Measurements from ENCODE around the gene CEP97. TPM values are rescaled to one million over a fixed set of nuclear protein-coding genes. Genes with fewer than 3 reads are reported as not detected.
A peak's percentile ranks its signal among the peaks of the same experiment; 100 is the strongest.

Gene CEP97
- total RNA-seq, 3 donors from 2014 or later (not counting 1 experiment from before 2014, with no cell fraction given) = 8.5 to 11.0 (median 9.4) TPM

DNA sequence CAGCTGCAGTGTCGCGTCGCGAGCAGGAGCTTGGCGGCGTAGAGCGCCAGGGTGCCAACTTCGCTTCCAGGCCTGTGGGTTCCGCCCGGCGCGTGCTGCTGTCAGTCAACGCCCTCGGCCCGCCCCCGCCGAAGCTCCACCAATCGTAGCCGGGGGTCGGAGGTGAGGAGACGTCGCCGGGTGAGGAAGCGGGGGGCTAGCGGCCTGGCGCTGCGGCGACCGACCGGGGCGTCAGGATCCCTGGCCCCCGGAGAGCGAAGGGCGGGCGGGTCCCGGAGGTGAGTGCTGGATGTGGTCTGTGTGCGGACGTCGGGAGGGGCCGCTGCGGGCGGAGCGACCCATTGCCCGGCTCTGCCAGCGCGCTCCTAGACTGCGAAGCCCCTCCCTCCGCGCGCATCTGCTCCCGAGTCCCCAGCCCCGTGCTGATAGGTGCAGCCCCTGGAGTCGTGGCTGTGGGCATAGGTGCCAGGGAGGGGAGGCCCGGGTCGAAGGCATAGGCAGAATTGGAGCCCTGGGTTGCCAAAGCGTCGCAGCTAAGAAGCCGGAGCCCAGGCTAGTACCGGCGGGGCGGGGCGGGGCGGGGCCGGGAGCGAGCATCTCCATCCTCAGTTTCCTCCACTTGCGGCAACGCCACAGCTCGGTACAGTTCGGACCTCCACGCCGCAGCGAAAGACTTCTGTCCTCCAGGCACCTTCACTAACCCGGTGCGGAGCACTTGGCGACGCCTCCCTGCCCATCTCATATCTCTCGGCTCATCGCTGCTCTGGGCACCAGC, 54.8 kb downstream of the CEP97 start, which contains the start of gene NXPE3:
TSS of gene NXPE3 (plus strand) at position 165 of the 775 bp plus-strand sequence. CDS start 6,386 bp downstream, outside the sequence.
- intact Hi-C loops (cut with micrococcal nuclease) = loop anchor here (1.0 to 2.0 kb wide), 3 partner anchors 55 to 206 kb away; partner anchors contain the start of genes CEP97 and ZBTB11
- DNase-seq (peak; percentile 94 to 95), ATAC-seq (peak; percentile 93 to 97 (median 94))
- Histone ChIP-seq H3K9me3 (ENCODE audit: control insufficient read depth, insufficient read depth, low read length) (no peaks in the 10 kb centered on the region), H3K27me3 (ENCODE audit: control insufficient read depth, insufficient read depth, low read length) (no peaks in the 10 kb centered on the region), H3K4me1 (ENCODE audit: control insufficient read depth, insufficient read depth, low read length) (peaks cover 16% of the 10 kb centered on the region), H3K4me3 (ENCODE audit: low read length) (peak within 1 kb of the TSS; percentile 82), H3K36me3 (ENCODE audit: control insufficient read depth, insufficient read depth, low read length) (peaks cover 16% of the 10 kb centered on the region), H3K27ac (ENCODE audit: low read length) (peak within 1 kb of the TSS; percentile 95)
- TF ChIP-seq, protein P1, sequence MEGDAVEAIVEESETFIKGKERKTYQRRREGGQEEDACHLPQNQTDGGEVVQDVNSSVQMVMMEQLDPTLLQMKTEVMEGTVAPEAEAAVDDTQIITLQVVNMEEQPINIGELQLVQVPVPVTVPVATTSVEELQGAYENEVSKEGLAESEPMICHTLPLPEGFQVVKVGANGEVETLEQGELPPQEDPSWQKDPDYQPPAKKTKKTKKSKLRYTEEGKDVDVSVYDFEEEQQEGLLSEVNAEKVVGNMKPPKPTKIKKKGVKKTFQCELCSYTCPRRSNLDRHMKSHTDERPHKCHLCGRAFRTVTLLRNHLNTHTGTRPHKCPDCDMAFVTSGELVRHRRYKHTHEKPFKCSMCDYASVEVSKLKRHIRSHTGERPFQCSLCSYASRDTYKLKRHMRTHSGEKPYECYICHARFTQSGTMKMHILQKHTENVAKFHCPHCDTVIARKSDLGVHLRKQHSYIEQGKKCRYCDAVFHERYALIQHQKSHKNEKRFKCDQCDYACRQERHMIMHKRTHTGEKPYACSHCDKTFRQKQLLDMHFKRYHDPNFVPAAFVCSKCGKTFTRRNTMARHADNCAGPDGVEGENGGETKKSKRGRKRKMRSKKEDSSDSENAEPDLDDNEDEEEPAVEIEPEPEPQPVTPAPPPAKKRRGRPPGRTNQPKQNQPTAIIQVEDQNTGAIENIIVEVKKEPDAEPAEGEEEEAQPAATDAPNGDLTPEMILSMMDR (IDR thresholded peaks at IDR 0.05) = no peak
- Mint-ChIP-seq H3K27ac (peak within 1 kb of the TSS; percentile 91 to 97), H3K4me3 (peak within 1 kb of the TSS; percentile 95), H3K27me3 (ENCODE audit: low read depth in 2 of 2) (no peaks in the 10 kb centered on the region), H3K36me3 (peaks cover 11% of the 10 kb centered on the region), H3K4me1 (peaks cover 24 to 34% of the 10 kb centered on the region in 2 donors), H3K9me3 (no peaks in the 10 kb centered on the region)
- under 1% methylated on average over 78 of the region's 78 CpGs for WGBS (ENCODE audit: insufficient coverage)

DNA sequence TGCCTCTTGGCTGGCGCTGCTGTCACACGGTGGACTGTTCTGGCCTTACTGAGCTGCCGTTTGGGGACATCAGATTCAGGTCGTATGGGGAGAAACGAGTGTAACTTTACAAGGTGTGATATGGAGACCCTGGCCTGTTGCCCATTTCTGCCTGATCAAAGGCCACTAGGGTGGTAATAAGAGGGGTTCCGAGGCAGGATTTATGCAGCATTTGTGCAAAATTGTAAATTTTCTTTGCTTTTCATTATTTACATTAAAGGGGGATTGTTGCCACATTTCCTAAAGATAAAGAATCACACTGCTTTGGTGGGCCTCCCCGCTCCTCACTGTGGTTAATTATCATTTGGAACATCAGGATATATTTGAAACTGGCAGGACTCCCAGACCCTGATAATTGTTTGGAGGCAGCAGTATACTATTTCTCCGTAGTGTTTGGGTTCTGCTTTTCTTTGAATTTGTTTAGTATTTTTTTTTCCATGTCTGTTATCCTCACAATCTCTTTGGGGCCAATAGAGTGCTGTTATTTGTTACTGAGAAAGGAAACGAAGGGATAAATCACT, 55.5 kb downstream of the CEP97 start:
- ATAC-seq (no peak), DNase-seq (no peak)
- Histone ChIP-seq H3K4me1 (ENCODE audit: control insufficient read depth, insufficient read depth, low read length) (peaks cover 16% of the 10 kb centered on the region), H3K27ac (ENCODE audit: low read length) (peak overlapping the region; percentile 95), H3K9me3 (ENCODE audit: control insufficient read depth, insufficient read depth, low read length) (no peaks in the 10 kb centered on the region), H3K36me3 (ENCODE audit: control insufficient read depth, insufficient read depth, low read length) (peaks cover 22% of the 10 kb centered on the region), H3K27me3 (ENCODE audit: control insufficient read depth, insufficient read depth, low read length) (no peaks in the 10 kb centered on the region), H3K4me3 (ENCODE audit: low read length) (peak overlapping the region; percentile 82)
- Mint-ChIP-seq H3K36me3 (peaks cover 14% of the 10 kb centered on the region), H3K27ac (peak overlapping the region; percentile 91 to 97), H3K27me3 (ENCODE audit: low read depth in 2 of 2) (no peaks in the 10 kb centered on the region), H3K9me3 (no peaks in the 10 kb centered on the region), H3K4me1 (peaks cover 24 to 36% of the 10 kb centered on the region in 2 donors), H3K4me3 (peak overlapping the region; percentile 95)
- TF ChIP-seq, protein P1 (IDR thresholded peaks at IDR 0.05) = no peak
- intact Hi-C loops (cut with micrococcal nuclease) = loop anchor here (1.0 to 2.0 kb wide), 3 partner anchors 56 to 207 kb away; partner anchors contain the start of genes CEP97 and ZBTB11
- 31% methylated on average over 8 of the region's 9 CpGs for WGBS (ENCODE audit: insufficient coverage)

DNA sequence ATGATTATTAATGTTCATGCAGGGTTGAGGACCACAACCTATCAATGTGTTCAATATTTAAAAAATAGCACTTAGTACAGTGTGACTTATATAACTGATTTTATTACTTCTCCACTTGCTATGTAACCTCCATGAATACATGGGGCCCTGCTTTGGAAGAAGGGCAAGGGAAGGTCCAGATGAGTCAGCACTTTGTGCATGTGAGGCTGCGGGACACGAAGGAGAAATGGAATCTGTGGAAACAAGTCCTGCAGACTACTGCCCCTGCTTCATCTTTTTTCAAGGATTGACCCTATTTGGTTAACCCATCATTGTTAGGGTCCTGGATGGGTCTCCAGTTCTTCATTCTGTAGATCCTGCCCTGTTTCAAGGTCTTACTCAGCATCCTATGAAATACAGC, 56.2 kb downstream of the CEP97 start:
- no peaks in the 10 kb centered on the region for H3K9me3 Mint-ChIP-seq
- Histone ChIP-seq H3K4me3 (ENCODE audit: low read length) (no peak overlapping the region), H3K9me3 (ENCODE audit: control insufficient read depth, insufficient read depth, low read length) (no peaks in the 10 kb centered on the region), H3K27ac (ENCODE audit: low read length) (no peak overlapping the region), H3K4me1 (ENCODE audit: control insufficient read depth, insufficient read depth, low read length) (peaks cover 16% of the 10 kb centered on the region), H3K27me3 (ENCODE audit: control insufficient read depth, insufficient read depth, low read length) (no peaks in the 10 kb centered on the region), H3K36me3 (ENCODE audit: control insufficient read depth, insufficient read depth, low read length) (peaks cover 29% of the 10 kb centered on the region)
- intact Hi-C loops (cut with micrococcal nuclease) = no loop called here
- ATAC-seq (no peak), DNase-seq (no peak)
- H3K27me3 Mint-ChIP-seq (ENCODE audit: low read depth in 2 of 2) = no peaks in the 10 kb centered on the region
- 79% methylated on average over 2 of the region's 2 CpGs for whole genome bisulfite sequencing (ENCODE audit: insufficient coverage)
- H3K4me3 Mint-ChIP-seq = peak overlapping the region; percentile 95
- TF ChIP-seq, protein P1 (IDR thresholded peaks at IDR 0.05) = no peak
- peak overlapping the region; percentile 91 to 97 for H3K27ac Mint-ChIP-seq
- H3K4me1 Mint-ChIP-seq = peaks cover 30 to 36% of the 10 kb centered on the region in 2 donors
- peaks cover 21% of the 10 kb centered on the region for H3K36me3 Mint-ChIP-seq

Data from natural killer cell (primary cell).